LoVo (cell line): ENCODE measurements around the gene SRM.
"Not testable (repeated sequence)": the region's sequence is repeated elsewhere in the genome, so short reads cannot be mapped to it uniquely, and the experiment has no call there.

Experiments
- DNase-seq: peaks from one replicate; pipeline ENCODE4 v3.0.0-alpha.2; 2016; ENCODE audit warnings: low spot score

Gene SRM

DNA sequence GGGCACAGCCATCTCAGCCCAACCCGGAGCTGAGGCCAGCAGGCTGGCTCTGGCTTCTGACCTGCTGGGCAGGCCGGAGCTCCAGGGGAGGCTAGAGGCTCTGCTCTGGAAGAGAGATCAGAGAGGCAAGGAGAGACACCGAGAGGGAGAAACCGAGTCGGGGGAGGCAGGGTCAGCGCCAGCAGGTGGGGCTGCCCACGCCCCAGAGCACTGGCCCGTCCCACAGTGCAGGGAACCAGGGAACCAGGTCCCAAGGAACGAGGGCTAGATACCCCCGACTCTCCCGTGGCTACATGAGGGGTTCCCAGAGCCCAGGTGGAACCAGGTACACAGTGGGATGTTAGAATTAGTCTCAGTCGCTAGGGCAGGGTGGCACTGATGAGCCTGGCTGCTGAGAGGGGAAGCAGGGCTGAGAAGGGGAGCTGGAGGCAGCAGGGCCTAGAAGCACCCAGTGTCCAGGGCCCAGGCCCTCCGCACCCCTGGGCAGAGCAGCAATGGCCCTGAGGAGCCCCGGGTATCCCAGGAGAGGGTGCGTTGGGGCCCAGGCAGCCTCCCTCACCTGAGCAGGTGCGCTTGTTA lies 14.9 kb downstream of the SRM start:
- no peak for DNase-seq

DNA sequence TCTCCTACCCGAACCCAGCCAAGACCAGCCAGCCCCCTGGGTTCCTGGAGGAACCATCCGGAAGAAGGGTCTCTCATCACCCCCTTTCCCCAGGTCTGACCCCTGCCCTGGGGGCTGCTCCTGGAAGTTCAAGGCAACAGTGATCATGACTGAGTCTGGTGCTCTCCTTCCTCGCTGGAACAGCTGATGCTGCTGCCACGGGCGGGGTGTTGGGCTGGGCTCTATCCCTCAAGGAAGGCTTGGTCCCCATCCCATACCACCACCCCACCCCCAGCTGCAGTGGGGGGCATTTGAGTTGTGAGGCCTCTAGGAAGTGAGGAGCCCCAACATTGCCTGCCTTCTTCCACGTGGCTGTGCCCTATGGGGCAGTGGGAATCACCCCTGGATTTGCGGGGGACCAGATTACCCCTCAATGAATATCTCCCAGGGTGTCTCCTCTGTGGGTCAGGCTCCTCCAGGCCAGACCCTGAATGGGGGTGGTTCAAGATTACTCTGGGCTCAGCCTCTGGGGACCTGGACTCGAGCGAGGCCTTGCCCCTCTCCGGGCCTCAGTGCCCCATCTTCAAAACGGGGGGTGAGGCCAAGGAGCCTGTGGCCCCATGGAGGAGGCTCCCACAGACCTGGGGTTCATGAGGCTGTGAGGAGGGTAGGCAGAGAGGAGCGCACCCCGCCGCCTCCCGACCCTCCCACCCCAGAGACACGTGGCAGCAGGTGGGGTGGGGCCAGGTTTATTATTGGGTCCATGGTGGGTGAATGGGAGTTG lies 15.6 kb downstream of the SRM start:
- no peak for DNase-seq

DNA sequence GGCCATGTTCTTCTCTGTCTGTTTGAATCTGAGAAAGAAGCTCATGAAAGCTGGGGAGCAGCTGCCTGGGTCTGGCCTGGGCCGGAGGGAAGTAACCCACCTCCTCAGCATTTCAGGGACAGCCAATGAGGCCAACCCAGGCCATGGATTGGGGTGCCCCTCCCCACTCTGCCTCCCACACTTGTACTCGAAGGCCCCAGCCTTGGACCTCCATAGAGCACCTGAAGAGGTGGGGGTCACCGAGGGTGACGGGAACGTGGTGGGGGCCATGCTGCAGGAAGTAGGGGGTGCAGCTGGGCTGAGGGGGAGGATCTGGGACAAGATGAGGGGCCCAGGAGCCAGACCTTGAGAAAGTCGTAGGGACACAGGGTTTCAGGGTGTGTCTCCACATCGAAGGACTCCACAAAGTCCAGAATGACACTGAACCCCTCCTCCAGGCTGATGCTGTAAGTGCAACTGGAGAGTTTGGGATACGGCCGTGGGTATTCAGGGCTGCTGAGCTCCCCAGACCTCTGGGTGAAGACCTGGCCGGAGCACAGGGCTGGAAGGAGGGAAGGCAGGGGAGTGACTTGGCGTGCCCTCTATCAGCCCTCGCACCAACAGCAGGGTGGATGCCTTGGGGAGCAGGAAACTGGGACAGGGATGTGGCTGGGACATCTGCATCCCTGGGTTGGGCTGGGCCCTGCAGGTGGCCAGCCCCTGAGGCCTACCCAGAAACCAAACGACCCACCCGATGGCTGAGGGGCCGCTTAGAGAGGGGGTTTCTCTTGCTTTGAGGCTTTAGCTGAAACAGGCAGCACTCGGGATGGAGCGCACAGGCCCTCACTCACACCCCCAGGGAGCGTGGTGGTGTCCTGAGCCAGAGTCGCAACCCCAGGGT lies 16.6 kb downstream of the SRM start:
- DNase-seq = no peak

DNA sequence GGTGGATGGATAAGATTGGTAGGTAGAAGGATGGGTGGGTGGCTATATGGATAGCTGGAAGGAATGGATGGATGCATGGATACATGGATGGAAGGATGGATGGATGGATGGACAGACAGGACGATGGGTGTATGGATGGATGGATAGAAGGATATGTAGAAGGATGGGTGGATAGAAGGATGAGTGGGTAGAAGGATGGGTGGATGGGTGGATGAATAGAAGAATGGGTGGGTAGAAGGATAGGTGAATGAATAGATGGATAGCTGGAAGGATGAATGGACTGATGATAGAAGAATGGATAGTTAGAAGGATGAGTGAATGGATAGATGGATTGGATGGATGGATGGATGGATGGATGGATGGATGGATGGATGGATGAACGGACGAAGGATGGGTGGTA lies 17.8 kb downstream of the SRM start:
- DNase-seq = no peak

DNA sequence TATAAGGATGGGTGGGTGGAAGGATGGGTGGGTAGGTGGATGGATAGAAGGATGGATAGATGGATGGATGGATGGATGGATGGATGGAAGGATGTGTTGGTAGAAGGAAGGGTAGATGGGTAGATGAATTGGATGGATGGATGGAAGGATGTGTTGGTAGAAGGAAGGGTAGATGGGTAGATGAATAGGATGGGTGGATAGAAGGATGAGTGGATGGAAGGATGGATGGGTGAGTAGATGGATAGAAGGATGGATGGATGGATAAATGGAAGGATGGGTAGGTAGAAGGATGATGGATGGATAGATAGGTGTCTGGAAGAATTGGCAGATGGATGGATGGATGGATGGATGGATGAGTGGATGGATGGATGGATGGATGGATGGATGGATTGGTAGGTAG lies 18.8 kb downstream of the SRM start:
- no peak for DNase-seq

DNA sequence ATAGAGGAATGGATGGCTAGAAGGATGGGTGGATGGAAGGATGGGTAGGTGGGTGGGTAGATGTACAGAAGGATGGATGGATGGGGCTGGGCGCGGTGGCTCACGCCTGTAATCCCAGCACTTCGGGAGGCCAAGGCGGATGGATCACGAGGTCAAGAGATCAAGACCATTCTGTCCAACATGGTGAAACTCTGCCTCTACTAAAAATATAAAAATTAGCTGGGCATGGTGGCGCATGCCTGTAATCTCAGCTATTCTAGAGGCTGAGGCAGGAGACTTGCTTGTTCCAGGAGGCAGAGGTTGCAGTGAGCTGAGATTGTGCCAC lies 19.8 kb downstream of the SRM start:
- DNase-seq = not testable (repeated sequence)

DNA sequence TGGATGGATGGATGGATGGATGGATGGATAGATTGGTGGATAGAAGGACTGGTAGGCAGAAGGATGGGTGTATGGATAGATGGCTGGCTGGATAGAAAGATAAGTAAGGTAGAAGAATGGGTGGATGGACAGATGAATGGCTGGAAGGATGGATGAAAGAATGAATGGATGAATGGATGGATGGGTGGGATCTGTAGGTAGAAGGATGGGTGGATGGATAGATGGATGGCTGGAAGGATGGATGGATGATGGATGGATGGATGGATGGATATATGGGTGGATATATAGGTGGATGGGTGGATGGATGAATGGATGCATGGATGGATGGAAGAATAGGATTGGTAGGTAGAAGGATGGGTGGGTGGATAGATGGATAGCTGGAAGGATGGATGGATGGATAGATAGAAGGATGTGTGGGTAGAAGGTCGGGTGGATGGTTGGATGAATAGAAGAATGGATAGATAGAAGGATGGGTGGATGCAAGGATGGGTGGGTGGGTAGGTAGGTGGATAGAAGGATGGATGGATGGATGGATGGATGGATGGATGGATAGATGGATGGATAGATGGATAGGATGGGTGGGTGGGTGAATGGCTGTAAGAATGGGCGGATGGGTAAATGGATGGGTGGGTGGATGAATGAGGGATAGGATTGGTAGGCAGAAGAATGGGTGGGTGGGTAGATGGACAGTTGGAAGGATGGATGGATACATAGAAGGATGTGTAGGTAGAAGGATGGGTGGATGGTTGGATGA lies 20.3 kb downstream of the SRM start:
- DNase-seq = no peak

DNA sequence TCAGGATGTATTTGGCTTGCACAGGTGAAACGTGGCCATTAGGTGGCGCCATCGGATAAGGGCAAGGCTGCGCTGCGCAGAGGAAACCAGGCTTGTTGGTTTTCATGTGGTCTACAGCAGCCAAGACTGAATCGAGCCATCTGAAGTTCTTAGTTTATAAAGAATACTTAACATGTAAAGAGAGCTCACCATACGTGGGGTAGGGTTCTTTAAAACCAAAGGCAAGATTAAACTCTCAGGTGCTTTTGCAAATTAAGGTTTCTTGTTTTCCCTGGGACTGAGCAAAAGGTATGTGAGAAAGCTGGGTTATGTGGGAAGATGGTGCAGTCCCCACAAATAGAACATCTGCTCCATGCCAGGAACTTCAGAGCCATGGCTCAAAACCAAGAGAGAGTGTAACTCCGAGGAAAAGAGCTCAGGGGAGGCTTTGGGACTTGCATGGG lies 22.1 kb downstream of the SRM start:
- peak; percentile 86 for DNase-seq

DNA sequence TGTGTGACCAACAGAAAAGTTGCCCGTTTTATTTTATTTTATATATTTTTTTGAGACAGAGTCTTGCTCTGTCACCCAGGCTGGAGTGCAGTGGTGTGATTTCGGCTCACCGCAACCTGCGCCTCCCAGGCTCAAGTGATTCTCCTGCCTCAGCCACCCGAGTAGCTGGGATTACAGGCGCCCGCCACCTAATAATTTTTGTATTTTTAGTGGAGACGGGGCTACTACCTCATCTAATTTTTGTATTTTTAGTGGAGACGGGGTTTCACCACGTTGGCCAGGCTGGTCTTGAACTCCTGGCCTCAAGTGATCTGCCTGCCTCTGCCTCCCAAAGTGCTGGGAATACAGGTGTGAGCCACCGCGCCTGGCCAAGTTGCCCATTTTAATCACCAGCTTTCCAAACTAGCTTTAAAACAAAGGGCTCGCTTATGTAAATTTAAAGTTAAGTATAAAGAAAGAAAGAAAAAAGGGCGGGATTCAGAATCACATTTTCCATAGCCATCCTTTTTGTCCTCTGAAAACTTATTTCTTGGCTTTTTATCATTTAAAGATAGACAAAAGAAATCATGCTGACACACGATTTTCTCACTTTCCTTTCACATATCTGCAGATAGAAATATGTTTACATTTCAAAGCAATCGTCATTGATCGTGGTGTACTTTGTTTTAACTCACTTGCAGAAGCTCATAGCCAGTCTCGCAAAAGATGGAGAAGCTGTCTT lies 22.6 kb downstream of the SRM start:
- DNase-seq = not testable (repeated sequence)

DNA sequence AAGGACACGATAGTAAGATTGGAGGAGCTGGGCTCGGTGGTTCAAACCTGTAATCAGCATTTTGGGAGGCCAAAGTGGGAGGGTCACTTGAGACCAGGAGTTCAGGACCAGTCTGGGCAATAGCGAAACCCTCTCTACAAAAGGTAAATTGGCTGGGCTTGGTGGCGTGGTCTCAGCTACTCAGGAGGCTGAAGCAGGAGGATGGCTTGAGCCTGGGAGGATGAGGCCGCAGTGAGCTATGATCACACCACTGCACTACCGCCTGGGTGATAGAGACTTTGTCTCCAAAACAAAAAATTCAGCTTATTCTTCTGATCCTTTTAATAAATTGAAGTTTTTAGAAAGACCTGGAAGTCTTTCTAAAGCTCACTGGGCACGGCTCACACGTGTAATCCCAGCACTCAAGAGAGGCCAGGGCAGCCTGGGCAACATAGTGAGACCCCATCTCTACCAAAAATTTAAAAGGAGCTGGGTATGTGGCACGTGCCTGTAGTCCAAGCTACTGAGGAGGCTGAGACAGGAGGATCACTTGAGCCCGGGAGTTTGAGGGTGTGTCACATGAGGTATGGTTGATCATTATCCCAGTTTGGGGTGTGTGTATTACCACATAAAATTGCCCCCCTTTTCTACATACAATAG lies 28.1 kb downstream of the SRM start:
- no peak for DNase-seq

DNA sequence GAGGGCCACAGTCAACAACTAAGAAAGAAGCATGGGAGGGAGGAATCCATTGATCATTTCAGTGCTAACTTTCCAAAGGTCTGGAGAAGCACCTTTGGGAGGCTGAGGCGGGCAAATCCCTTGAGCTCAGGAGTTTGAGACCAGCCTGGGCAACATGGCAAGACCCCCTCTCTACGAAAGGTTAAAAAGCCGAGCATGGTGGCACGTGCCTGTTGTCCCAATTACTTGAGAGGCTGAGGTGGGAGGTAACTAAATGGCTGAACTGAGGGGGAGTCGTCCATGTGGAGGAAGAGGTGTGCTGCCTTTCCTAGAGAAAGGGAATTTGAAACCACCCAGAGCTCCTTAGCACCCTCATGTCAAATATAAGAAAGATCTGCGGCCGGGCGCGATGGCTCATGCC lies 29.0 kb downstream of the SRM start:
- no peak for DNase-seq

DNA sequence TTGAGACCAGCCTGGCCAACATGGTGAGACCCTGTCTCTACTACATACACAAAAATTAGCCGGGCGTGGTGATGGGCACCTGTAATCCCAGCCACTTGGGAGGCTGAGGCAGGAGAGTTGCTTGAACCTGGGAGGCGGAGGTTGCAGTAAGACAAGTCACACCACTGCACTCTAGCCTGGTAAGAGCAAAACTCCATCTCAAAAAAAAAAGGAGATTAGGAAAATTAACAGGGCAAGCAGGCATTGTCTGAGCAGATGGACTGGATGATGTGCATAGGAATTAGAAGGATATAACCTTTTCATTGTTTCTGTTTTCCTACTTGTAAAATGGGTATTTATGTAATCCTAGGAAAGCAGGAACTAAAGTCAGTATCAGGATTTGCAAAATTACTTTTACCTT lies 31.8 kb downstream of the SRM start:
- DNase-seq = no peak

DNA sequence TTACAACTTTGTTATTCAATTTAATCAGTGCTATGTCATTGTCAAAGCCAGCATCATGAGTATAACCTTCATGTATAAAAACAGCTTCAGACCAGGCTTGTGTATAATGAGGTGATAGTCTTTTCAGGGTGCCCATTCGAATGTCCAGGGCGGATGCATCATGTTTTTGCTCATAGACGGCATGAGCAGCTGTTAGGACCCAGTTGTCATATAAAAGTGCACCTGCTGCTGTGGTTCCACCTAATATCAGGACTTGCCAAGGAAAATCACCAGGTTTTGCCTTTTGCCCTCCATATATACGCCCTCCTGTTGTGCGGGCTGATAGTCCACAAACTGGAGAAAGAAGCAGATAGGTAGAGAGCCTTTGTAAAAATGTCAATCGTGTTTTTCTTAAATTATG lies 32.5 kb downstream of the SRM start:
- no peak for DNase-seq

DNA sequence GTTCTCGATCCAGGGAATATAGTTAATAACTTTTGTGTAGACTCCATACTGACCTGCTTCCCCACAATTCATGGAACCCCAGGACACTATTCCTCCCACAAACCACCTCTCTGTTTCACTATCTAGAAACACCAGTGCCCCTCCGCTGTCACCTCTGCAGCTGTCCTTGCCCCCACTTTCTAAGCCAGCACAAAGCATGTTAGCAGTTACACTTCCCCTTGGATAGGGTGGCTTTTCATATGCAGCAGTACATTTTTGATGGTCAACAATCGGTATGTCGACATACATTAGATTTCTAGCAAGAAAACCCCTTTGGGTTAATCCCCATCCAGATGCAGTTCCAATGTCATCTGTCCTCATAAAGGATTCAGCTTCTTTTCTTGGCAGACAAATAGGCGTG lies 32.9 kb downstream of the SRM start:
- no peak for DNase-seq

DNA sequence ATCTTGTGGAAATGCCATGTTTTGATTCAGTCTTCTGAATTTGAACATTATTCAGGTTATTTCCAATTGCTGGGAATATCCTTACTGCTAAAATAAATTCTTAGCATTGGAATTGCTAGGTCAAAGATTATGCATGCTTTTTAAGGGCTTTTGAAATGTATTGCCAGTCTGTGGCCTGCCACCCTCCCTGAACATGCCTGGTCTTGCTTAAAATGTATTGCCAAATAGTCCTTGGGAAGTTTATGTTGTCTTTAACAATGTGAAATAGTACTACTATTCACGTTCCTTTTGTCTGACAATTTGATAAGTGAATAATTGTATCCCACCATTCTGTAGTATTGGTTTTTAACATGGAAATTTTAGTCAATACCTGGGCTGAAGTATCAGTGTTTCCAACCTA lies 33.8 kb downstream of the SRM start:
- no peak for DNase-seq

DNA sequence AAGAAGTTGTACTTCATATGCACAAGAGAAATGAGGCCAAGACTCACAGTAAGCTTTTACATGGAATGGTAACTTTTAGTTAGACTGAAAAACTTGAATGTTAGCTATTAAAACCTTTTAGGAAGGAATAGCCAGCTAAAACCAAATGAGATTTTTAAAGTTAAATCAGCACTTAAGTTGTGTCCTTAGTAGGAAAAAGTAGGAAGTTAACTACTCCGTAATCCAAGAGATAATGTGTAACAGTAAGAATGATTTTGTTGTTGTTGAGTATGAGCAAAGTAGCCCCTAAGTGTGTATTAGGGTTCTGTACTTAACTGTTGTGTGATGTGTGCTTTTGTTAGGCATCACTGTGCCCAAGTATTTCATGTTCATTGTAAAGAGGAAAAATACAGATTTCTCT lies 34.2 kb downstream of the SRM start:
- no peak for DNase-seq

DNA sequence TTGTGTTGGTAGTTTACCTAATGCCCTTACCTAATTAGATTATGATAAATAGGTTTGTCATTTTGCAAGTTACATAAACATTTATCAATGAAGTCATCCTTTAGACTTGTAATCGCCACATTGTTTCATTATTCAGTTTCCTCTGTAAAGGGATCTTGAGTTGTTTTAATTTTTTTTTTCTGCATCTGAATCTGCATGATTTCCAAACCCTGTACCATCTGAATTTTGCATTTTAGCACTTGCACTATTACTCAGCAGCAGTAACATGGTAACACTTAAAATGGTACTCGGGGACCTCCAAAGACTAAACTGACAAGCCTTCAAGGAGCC lies 35.0 kb downstream of the SRM start:
- no peak for DNase-seq

DNA sequence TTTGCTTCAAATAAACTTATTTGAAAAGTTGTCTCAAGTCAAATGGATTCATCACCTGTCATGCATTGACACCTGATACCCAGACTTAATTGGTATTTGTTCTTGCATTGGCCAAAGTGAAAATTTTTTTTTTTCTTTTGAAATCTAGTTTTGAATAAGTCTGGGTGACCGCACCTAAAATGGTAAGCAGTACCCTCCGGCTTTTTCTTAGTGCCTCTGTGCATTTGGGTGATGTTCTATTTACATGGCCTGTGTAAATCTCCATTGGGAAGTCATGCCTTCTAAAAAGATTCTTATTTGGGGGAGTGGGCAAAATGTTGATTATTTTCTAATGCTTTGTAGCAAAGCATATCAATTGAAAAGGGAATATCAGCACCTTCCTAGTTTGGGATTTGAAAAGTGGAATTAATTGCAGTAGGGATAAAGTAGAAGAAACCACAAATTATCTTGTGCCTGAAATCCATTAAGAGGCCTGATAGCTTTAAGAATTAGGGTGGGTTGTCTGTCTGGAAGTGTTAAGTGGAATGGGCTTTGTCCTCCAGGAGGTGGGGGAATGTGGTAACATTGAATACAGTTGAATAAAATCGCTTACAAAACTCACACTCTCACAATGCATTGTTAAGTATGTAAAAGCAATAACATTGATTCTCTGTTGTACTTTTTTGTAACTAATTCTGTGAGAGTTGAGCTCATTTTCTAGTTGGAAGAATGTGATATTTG lies 35.5 kb downstream of the SRM start:
- DNase-seq = no peak

DNA sequence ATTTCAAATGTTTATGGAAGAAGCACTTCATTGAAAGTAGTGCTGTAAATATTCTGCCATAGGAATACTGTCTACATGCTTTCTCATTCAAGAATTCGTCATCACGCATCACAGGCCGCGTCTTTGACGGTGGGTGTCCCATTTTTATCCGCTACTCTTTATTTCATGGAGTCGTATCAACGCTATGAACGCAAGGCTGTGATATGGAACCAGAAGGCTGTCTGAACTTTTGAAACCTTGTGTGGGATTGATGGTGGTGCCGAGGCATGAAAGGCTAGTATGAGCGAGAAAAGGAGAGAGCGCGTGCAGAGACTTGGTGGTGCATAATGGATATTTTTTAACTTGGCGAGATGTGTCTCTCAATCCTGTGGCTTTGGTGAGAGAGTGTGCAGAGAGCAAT lies 36.6 kb downstream of the SRM start:
- DNase-seq = no peak

DNA sequence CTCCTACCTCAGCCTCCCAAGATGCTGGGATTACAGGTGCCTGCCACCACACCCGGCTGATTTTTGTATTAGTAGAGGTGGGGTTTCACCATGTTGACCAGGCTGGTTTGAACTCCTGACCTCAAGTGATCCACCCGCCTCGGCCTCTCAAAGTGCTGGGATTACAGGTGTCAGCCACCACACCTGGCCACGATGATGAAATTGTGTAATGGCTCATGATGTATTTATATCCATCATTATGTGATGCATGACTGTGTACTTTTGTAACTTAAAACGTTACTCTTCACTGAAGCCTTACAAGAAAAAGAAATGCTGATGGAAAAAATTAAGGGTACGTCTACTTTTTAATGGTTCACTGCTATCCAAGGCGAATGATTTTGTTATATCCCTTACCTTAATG lies 39.8 kb downstream of the SRM start:
- DNase-seq = no peak

DNA sequence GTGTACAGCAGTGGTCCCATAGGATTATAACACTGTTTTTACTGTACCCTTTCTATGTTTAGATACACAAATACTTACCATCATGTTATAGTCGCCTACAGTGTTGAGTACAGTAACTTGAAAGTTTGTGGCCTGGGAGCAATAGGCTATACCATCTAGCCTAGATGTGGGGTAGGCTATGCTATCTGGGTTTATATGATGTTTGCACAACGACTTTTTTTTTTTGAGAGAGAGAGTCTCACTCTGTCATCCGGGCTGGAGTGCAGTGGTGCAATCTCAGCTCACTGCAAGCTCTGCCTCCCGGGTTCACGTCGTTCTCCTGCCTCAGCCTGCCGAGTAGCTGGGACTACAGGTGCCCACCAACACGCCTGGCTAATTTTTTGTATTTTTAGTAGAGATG lies 40.5 kb downstream of the SRM start:
- DNase-seq = not testable (repeated sequence)
